OCI-LY3 (cell line): ENCODE data around the gene BCAP31.

Source experiments
- EZH2phosphoT487 ChIP-seq: fragments of 200-600 bp; shearing (Covaris generic); IDR thresholded peaks from 2 replicates; pipeline ENCODE4 v1.6.1; 2018; ENCODE audit warnings: antibody characterized with exemption, mixed run types, low read depth
- TF ChIP-seq, protein P1 (sequence below): fragments of 200-600, 300-600 bp; sonication (generic); IDR thresholded peaks from 2 replicates; pipeline ENCODE4 v1.5.1; 2014; ENCODE audit warnings: antibody characterized with exemption, low read length, low read depth

DNA sequence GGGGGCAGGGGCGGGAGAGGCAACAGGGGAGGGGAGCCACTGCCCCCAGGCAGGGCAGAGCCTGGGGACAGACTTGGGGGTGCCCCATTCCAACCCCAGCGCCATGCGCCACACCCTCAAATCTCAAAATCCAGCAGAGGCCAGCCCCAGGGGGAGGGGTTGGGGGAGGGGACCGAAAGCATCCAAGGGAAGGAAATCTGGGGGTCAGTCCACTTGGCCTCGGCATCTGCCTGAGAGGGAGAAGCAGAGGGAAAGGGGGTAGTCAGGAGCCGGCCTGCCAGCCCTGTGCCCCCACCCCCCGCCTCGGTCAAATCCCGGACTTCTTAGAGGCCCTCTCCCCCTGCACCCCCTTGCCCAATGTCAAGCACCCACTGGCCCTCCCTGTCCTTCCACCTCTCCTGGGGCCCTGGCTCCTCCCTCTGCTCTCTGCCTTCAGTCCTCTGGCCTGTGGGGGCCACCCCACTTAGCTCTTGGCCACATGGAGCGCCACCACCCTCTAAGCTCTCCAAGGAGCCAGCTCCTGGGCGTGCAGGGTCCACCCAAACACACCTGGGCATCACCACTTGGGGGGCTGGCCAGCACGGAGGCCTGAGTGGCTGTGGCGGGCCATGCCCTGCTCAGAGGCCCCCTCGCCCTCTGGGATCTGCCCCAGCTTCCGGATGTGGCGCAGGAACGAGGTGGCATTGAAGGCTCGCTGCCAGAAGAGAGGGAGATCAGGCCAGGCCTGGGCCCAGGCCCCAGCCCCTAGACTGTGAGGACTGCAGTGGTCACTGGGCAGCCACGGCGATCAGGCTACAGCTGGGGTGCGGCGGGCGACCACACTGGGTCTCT, 54.1 kb downstream of the BCAP31 start:
- TF ChIP-seq, protein P1, sequence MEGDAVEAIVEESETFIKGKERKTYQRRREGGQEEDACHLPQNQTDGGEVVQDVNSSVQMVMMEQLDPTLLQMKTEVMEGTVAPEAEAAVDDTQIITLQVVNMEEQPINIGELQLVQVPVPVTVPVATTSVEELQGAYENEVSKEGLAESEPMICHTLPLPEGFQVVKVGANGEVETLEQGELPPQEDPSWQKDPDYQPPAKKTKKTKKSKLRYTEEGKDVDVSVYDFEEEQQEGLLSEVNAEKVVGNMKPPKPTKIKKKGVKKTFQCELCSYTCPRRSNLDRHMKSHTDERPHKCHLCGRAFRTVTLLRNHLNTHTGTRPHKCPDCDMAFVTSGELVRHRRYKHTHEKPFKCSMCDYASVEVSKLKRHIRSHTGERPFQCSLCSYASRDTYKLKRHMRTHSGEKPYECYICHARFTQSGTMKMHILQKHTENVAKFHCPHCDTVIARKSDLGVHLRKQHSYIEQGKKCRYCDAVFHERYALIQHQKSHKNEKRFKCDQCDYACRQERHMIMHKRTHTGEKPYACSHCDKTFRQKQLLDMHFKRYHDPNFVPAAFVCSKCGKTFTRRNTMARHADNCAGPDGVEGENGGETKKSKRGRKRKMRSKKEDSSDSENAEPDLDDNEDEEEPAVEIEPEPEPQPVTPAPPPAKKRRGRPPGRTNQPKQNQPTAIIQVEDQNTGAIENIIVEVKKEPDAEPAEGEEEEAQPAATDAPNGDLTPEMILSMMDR: no peak
- TF ChIP-seq EZH2phosphoT487: no peak
